ENCODE measurements around the gene MVB12B.

DNA sequence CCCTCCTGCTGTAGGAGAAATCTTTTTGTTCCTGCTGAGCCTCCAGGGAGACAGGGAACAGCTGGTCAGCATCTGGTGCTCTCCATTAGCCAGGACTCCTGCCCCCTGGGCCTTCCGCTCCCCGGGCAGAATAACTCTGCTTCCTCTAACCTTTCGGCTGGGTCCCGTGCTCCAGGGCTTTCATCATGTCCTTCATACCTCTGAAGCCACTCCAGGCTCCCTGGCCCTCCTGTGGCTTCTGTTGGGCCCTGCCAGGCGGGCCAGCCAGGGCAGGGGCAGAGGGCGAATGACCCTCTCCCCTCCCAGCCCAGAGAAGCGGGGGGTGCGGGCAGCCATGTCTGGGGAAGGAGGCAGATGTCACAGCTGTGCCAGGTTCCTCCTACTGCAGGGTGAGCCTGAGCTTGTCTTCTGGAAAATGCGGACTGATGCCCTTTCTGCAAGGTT is 205.4 kb downstream of the MVB12B start:
- TF ChIP-seq, protein P1, sequence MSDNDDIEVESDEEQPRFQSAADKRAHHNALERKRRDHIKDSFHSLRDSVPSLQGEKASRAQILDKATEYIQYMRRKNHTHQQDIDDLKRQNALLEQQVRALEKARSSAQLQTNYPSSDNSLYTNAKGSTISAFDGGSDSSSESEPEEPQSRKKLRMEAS (IDR thresholded peaks at IDR 0.05): no peak
- no peak for TF ChIP-seq CREB1 (IDR thresholded peaks at IDR 0.05; ENCODE audit: low read depth)
- TF ChIP-seq TEAD4 (IDR thresholded peaks at IDR 0.05): no peak
- no peak for TF ChIP-seq NFIC (IDR thresholded peaks at IDR 0.05)
- TF ChIP-seq, protein P2, sequence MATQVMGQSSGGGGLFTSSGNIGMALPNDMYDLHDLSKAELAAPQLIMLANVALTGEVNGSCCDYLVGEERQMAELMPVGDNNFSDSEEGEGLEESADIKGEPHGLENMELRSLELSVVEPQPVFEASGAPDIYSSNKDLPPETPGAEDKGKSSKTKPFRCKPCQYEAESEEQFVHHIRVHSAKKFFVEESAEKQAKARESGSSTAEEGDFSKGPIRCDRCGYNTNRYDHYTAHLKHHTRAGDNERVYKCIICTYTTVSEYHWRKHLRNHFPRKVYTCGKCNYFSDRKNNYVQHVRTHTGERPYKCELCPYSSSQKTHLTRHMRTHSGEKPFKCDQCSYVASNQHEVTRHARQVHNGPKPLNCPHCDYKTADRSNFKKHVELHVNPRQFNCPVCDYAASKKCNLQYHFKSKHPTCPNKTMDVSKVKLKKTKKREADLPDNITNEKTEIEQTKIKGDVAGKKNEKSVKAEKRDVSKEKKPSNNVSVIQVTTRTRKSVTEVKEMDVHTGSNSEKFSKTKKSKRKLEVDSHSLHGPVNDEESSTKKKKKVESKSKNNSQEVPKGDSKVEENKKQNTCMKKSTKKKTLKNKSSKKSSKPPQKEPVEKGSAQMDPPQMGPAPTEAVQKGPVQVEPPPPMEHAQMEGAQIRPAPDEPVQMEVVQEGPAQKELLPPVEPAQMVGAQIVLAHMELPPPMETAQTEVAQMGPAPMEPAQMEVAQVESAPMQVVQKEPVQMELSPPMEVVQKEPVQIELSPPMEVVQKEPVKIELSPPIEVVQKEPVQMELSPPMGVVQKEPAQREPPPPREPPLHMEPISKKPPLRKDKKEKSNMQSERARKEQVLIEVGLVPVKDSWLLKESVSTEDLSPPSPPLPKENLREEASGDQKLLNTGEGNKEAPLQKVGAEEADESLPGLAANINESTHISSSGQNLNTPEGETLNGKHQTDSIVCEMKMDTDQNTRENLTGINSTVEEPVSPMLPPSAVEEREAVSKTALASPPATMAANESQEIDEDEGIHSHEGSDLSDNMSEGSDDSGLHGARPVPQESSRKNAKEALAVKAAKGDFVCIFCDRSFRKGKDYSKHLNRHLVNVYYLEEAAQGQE (IDR thresholded peaks at IDR 0.05; ENCODE audit: low read depth): no peak

All from Ishikawa (cell line).